Measurements from ENCODE around the gene FOSL1.
"Not testable (repeated sequence)": the region's sequence is repeated elsewhere in the genome, so short reads cannot be mapped to it uniquely, and the experiment has no call there.

The FOSL1 gene

DNA sequence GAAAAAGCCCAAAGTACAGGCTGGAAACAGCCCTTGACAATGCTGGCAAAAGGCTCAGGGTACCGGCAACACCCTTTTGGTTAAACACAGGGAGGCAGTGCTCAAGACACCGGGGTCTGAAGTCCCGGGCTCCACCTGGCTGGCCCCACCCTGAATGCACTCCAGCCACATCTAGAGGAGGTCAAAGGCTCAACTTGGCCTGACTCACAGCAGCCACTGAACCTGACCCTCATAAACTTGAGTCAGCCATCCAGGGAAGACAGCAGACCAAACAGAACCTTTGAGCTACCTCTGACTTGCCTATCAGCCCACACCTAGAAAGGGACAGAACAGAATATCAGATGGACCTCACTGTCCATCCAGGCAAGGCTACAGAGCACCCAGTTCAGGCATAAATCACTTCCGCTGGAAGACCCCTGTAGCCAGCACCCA is 46.0 kb downstream of the FOSL1 start:
- no peak for DNase-seq (ENCODE audit: low read depth in 4 of 4, low spot score in 1 of 4)

DNA sequence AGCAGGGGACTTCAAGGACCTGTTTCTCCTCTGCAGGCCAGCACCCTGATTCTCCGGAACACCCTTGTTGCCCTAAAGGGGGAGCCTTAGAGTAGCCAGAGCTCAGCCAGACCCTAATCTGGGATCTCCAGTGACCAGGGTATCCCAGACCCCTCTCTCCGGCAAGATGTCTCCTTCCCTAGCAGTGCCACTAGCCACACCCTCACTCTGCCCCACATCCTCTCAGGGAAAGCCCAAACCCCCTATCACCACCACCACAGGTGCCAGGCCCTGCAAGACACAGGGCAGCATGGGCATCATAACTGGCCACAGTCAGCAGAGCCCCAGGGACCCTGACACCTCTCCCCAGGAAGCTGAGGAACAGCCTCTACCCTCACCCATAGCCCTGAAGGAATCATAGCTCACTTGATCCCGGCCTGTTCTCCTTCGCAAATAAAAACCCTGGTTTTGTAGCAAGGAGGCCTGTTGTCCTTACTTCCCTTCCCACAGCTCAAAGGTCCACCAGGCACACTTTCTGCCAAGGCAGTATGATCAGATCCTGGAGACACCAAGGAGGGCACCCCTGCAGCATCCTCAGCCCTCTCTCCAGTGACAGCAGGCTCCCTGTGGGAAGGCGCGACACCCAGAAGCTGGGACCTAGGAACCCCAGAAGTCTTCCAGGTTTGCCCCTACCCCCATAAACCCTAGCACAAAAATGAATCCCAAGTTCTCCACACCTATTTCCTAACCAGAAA is 46.8 kb downstream of the FOSL1 start:
- DNase-seq (ENCODE audit: low read depth in 4 of 4, low spot score in 1 of 4), result no peak

DNA sequence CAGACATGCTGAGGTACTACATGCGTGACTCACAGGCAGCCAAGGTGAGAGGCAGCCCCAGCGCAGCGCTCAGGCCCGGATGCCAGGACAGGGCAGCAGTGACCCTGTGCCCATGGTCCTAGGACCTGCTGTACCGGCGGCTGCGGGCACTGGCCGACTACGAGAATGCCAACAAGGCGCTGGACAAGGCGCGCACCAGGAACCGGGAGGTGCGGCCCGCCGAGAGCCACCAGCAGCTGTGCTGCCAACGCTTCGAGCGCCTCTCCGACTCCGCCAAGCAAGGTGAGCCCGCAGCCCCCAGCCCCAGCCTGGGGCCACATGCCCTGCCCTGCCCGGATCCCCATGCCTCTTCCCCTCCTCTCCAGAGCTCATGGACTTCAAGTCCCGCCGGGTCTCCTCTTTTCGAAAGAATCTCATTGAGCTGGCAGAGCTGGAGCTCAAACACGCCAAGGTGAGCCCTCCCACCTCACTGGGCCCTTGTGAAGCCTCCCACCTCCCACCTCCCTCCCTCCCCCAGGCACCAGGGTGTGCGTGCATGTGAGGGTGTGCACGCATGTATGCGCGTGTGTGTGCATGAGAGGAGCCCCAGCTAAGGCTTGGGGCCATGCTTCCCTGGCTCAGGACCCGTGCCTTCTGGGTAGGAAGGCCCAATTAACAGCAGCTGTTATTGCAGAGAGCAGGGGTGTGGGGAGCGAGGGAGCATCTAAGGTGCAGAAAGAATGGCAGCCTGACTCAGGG is 47.5 kb downstream of the FOSL1 start:
- DNase-seq (ENCODE audit: low read depth in 4 of 4, low spot score in 1 of 4), result no peak

DNA sequence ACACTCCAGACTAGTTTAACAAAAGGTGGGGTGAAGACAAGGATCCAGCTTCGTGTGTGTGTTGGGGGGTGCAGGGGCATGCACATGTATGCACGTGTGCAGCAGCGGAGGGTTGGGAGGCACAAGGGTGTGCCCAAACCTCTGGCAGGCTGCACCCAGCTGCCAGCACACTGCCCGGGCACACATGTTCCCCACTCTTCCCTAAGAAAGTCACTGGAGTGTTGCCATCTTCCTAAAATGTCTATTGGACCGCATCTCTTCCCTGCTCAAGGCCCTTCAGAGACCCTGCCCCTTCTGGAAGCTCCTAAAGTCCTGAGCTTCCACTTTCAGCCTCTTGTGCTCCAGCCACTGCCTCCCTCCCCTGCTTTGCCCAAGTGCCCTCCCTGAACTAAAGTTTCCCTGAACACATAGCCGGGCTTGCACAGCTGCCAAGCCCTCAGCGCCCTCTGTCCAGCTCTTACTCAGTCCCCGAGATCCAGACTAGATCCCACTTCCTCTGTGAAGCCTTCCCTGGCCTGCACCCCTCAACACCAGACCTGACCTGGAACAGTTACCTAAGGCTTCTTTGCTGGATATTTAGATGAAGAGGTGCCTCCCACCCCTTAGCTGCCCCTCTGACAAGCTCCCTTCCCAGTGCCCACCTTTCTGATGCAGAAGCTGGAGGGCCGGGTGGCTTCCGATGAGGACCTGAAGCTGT is 48.2 kb downstream of the FOSL1 start:
- no peak for DNase-seq (ENCODE audit: low read depth in 4 of 4, low spot score in 1 of 4)

DNA sequence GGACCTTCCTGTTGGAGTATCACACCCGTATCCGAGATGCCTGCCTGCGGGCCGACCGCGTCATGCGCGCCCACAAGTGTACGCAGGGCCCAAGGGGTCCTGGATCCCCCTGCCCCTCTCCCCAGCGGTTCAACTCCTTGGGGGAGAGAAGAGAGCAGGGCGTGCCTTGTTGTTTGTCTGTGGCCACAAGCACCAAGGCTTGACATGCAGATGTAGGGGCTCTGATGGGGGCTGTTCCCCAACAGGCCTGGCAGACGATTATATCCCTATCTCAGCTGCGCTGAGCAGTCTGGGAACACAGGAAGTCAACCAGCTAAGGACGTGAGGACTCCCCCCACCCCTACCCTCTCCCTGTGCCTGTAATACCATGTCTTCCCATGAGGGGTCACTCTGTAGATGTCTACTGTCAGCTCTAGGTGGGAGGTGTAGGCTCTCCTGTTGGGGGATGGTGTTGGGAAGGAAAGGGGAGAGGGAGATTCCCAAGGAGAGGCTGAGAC is 49.1 kb downstream of the FOSL1 start:
- DNase-seq (ENCODE audit: low read depth in 4 of 4, low spot score in 1 of 4), result no peak

DNA sequence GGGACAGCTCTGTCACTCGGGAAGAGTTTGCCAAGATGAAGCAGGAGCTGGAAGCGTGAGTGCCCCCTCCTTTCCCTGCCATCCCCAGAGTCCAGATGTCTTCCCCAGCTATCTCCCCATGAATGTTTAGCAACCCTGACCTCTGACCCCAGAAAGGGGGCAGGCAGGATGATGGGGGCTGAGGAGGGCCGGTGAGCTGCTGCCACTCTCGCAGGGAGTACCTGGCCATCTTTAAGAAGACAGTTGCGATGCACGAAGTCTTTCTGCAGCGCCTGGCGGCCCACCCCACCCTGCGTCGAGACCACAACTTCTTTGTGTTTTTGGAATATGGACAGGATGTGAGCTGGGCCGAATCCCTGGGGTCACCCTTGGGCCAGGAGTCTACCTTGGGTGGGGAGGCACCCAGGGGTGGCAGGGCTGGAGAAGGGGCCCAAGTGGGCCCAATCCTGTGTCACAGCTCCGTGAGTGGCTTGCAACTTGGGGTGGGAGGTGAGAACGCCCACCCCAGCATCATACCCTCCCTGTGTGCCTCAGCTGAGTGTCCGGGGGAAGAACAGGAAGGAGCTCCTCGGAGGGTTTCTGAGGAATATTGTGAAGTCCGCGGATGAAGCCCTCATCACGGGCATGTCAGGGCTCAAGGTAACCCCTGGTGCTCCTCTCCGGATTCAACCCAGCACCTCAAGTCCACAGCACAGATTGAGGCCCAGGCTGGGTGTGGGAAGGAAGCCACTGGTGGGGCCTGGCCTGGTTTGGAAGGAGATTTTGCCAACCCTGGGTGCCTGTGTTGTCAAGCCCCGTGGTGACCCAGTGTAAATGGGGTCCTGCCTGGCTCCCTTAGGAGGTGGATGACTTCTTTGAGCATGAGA is 49.7 kb downstream of the FOSL1 start:
- no peak for DNase-seq (ENCODE audit: low read depth in 4 of 4, low spot score in 1 of 4)

- DNase-seq (ENCODE audit: low read depth in 4 of 4, low spot score in 1 of 4), result no peak
Observed at GRCh38 chr11:65849771-65850216, 50.4 kb downstream of the FOSL1 start.

GRCh38 chr11:65849366-65849765 is 50.8 kb downstream of the FOSL1 start:
- no peak for DNase-seq (ENCODE audit: low read depth in 4 of 4, low spot score in 1 of 4)

DNA sequence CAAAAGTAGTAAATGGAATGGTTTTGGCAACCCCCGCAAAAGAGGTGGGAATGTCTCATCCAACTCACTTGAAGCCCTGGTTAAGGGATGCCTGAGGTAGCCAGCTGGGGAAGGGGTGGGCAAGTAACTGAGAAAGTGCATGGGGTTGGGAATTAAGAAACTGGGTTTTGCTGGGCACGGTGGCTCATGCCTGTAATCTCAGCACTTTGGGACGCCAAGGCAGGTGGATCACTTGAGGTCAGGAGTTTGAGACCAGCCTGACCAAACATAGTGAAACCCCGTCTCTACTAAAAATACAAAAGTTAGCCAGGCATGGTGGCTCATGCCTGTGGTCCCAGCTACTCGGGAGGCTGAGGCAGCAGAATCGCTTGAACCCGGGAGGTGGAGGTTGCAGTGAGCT is 51.5 kb downstream of the FOSL1 start:
- DNase-seq (ENCODE audit: low read depth in 4 of 4, low spot score in 1 of 4), result not testable (repeated sequence)

- DNase-seq (ENCODE audit: low read depth in 4 of 4, low spot score in 1 of 4), result no peak
Observed at GRCh38 chr11:65847746-65848145, 52.4 kb downstream of the FOSL1 start.

- no peak for DNase-seq (ENCODE audit: low read depth in 4 of 4, low spot score in 1 of 4)
Observed at GRCh38 chr11:65844231-65844872, 55.8 kb downstream of the FOSL1 start.

DNA sequence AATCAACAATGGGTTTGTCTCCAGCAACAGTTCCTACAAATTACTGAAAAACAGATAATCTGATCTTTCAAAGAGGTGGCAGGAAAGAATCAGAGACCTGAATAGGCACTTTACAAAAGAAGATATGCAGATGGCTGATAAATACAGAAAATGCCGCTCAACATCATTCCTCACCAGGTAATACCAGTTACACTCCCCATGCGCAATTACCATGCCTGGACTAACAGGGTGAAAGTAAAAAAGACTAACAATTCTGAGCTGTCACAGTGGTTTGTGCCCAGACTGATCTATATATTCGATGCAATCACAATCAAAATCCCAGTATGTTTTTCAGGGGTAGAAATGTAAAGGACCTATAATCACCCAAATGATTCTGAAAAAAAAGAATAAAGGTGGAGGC is 56.4 kb downstream of the FOSL1 start:
- no peak for DNase-seq (ENCODE audit: low read depth in 4 of 4, low spot score in 1 of 4)

GRCh38 chr11:65842144-65842543 is 58.0 kb downstream of the FOSL1 start:
- no peak for DNase-seq (ENCODE audit: low read depth in 4 of 4, low spot score in 1 of 4)

Measured in stimulated activated CD4-positive, alpha-beta T cell treated with anti-CD3 and anti-CD28 coated beads, Interleukin-1b, Interleukin-23, amount 100 ng/mL, for 24 hours (primary cell).